ENCODE results near the gene KDR. TPM values are rescaled to one million over a fixed set of nuclear protein-coding genes. Genes with fewer than 3 reads are reported as not detected.

KDR gene
- total and polyA plus RNA-seq, 2 experiments from 2014 or later, result 96.0 to 104 TPM

DNA sequence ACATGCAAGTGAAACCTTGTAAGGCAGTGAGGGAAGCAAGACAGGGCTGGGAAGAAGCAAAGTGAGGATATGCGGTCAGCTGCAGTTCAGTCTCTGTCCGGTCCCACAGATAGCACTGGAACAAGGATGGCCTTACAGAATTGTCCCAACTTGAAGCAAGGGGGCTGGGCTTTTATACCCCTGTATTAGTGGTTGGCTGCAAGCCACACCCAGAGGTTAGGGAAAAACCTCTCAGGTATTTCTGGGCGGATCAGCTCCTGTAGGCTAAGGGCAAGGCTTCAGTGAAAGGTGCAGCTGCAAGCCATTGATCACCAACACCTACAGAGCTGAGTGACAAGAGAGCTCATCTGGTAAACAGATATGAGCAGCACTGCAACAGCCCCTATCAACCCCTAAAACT lies 89.0 kb downstream of the KDR start:
- no peak overlapping the region for H2AFZ ChIP-seq
- no peaks in the 10 kb centered on the region for H4K20me1 ChIP-seq (ENCODE audit: insufficient read depth, poor library complexity, severe bottlenecking)
- WGBS (ENCODE audit: low lambda C conversion rate, missing lambda C conversion rate), result 93% methylated on average over 3 of the region's 3 CpGs
- no peak overlapping the region for H3K4me2 ChIP-seq
- DNase-seq (ENCODE audit: low spot score), result no peak
- H3K4me1 ChIP-seq (ENCODE audit: insufficient read depth), result peaks cover 32% of the 10 kb centered on the region
- no peaks in the 10 kb centered on the region for H3K9me3 ChIP-seq (ENCODE audit: low read depth)
- TF ChIP-seq, protein P1, sequence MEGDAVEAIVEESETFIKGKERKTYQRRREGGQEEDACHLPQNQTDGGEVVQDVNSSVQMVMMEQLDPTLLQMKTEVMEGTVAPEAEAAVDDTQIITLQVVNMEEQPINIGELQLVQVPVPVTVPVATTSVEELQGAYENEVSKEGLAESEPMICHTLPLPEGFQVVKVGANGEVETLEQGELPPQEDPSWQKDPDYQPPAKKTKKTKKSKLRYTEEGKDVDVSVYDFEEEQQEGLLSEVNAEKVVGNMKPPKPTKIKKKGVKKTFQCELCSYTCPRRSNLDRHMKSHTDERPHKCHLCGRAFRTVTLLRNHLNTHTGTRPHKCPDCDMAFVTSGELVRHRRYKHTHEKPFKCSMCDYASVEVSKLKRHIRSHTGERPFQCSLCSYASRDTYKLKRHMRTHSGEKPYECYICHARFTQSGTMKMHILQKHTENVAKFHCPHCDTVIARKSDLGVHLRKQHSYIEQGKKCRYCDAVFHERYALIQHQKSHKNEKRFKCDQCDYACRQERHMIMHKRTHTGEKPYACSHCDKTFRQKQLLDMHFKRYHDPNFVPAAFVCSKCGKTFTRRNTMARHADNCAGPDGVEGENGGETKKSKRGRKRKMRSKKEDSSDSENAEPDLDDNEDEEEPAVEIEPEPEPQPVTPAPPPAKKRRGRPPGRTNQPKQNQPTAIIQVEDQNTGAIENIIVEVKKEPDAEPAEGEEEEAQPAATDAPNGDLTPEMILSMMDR (IDR thresholded peaks at IDR 0.05; ENCODE audit: poor library complexity), result no peak
- TF ChIP-seq EZH2 (IDR thresholded peaks at IDR 0.05; ENCODE audit: borderline replicate concordance) (no peak), EZH2phosphoT487 (IDR thresholded peaks at IDR 0.05; ENCODE audit: low read depth, severe bottlenecking, unreplicated experiment) (no peak)
- no peak overlapping the region for H3K4me3 ChIP-seq
- no peak overlapping the region for H3K27ac ChIP-seq
- no peaks in the 10 kb centered on the region for H3K79me2 ChIP-seq
- no peaks in the 10 kb centered on the region for H3K27me3 ChIP-seq
- H3K9me2 ChIP-seq (replicated peaks; ENCODE audit: insufficient read depth), result no peaks in the 10 kb centered on the region
- no peaks in the 10 kb centered on the region for H3K36me3 ChIP-seq (replicated peaks; ENCODE audit: insufficient read depth, low read depth)

DNA sequence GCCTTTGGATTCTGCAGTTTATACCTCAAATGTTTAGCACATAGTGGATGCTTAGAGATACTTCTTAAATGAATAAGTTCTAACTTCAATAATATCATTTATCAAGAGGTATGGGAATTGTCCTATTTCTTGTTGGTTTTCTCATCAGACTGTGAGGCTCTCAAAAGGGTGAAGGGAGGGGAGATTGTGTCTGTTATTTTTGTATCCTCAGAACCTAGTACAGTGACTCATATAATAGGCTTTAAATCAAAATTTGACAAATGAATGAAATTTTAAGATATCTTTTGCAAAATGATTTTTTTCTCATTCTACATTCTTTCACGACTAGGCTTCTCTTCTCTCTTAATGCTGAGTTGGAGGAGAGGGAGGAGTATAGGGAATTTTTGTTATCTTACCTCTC lies 89.5 kb downstream of the KDR start:
- H3K4me3 ChIP-seq, result no peak overlapping the region
- DNase-seq (ENCODE audit: low spot score), result no peak
- H3K4me2 ChIP-seq, result no peak overlapping the region
- 89% methylated on average over 1 of the region's 1 CpG for WGBS (ENCODE audit: low lambda C conversion rate, missing lambda C conversion rate)
- peaks cover 35% of the 10 kb centered on the region for H3K4me1 ChIP-seq (ENCODE audit: insufficient read depth)
- no peaks in the 10 kb centered on the region for H3K36me3 ChIP-seq (replicated peaks; ENCODE audit: insufficient read depth, low read depth)
- no peaks in the 10 kb centered on the region for H3K27me3 ChIP-seq
- H4K20me1 ChIP-seq (ENCODE audit: insufficient read depth, poor library complexity, severe bottlenecking), result no peaks in the 10 kb centered on the region
- no peaks in the 10 kb centered on the region for H3K9me2 ChIP-seq (replicated peaks; ENCODE audit: insufficient read depth)
- no peak overlapping the region for H3K27ac ChIP-seq
- no peak for TF ChIP-seq EZH2phosphoT487 (IDR thresholded peaks at IDR 0.05; ENCODE audit: low read depth, severe bottlenecking, unreplicated experiment)
- no peak overlapping the region for H2AFZ ChIP-seq
- H3K9me3 ChIP-seq (ENCODE audit: low read depth), result no peaks in the 10 kb centered on the region
- no peaks in the 10 kb centered on the region for H3K79me2 ChIP-seq

GRCh38 chr4:55033296-55033695 lies 92.1 kb downstream of the KDR start:
- no peak overlapping the region for H3K4me3 ChIP-seq
- no peaks in the 10 kb centered on the region for H3K36me3 ChIP-seq (replicated peaks; ENCODE audit: insufficient read depth, low read depth)
- H3K9me3 ChIP-seq (ENCODE audit: low read depth), result no peaks in the 10 kb centered on the region
- H3K79me2 ChIP-seq, result no peaks in the 10 kb centered on the region
- DNase-seq (ENCODE audit: low spot score), result no peak
- no peaks in the 10 kb centered on the region for H4K20me1 ChIP-seq (ENCODE audit: insufficient read depth, poor library complexity, severe bottlenecking)
- H3K4me2 ChIP-seq, result peak overlapping the region; percentile 29
- H3K4me1 ChIP-seq (ENCODE audit: insufficient read depth), result peaks cover 30% of the 10 kb centered on the region
- H2AFZ ChIP-seq, result no peak overlapping the region
- no peaks in the 10 kb centered on the region for H3K9me2 ChIP-seq (replicated peaks; ENCODE audit: insufficient read depth)
- no peak for TF ChIP-seq EZH2phosphoT487 (IDR thresholded peaks at IDR 0.05; ENCODE audit: low read depth, severe bottlenecking, unreplicated experiment)
- WGBS (ENCODE audit: low lambda C conversion rate, missing lambda C conversion rate), result 51% methylated on average over 8 of the region's 8 CpGs
- H3K27ac ChIP-seq, result peak overlapping the region; percentile 75
- no peaks in the 10 kb centered on the region for H3K27me3 ChIP-seq

DNA sequence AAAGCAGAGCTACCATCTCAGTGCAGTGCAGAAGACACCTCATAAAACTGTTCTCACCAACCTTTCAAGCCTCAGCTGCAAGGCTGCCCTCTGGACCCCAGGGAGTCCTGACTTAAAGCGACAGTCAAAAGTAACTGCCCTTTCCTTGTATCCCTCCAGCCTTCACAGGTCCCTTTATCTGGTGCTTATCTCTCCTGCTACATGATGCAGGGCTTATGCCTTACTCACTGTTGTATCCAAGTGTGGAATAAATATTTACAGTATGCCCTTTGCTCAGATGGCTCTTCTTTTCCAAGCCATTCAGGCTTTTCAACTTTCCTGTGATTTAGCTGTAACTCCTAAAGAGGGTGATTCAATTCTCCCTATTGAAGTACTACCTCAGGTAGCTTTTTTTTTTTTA lies 92.6 kb downstream of the KDR start:
- no peaks in the 10 kb centered on the region for H3K79me2 ChIP-seq
- DNase-seq (ENCODE audit: low spot score), result peak; percentile 58
- no peaks in the 10 kb centered on the region for H3K9me2 ChIP-seq (replicated peaks; ENCODE audit: insufficient read depth)
- peaks cover 29% of the 10 kb centered on the region for H3K4me1 ChIP-seq (ENCODE audit: insufficient read depth)
- no peaks in the 10 kb centered on the region for H3K9me3 ChIP-seq (ENCODE audit: low read depth)
- peak overlapping the region; percentile 75 for H3K27ac ChIP-seq
- H4K20me1 ChIP-seq (ENCODE audit: insufficient read depth, poor library complexity, severe bottlenecking), result no peaks in the 10 kb centered on the region
- H3K36me3 ChIP-seq (replicated peaks; ENCODE audit: insufficient read depth, low read depth), result no peaks in the 10 kb centered on the region
- no peak overlapping the region for H2AFZ ChIP-seq
- TF ChIP-seq EZH2 (IDR thresholded peaks at IDR 0.05; ENCODE audit: borderline replicate concordance), result no peak
- no peak for TF ChIP-seq EZH2phosphoT487 (IDR thresholded peaks at IDR 0.05; ENCODE audit: low read depth, severe bottlenecking, unreplicated experiment)
- TF ChIP-seq, protein P1 (IDR thresholded peaks at IDR 0.05; ENCODE audit: poor library complexity), result no peak
- H3K27me3 ChIP-seq, result no peaks in the 10 kb centered on the region
- no peak overlapping the region for H3K4me3 ChIP-seq
- 17% methylated on average over 1 of the region's 1 CpG for WGBS (ENCODE audit: low lambda C conversion rate, missing lambda C conversion rate)
- H3K4me2 ChIP-seq, result peak overlapping the region; percentile 29
